ENCODE measurements around the gene KCNK6.

KCNK6 gene

DNA sequence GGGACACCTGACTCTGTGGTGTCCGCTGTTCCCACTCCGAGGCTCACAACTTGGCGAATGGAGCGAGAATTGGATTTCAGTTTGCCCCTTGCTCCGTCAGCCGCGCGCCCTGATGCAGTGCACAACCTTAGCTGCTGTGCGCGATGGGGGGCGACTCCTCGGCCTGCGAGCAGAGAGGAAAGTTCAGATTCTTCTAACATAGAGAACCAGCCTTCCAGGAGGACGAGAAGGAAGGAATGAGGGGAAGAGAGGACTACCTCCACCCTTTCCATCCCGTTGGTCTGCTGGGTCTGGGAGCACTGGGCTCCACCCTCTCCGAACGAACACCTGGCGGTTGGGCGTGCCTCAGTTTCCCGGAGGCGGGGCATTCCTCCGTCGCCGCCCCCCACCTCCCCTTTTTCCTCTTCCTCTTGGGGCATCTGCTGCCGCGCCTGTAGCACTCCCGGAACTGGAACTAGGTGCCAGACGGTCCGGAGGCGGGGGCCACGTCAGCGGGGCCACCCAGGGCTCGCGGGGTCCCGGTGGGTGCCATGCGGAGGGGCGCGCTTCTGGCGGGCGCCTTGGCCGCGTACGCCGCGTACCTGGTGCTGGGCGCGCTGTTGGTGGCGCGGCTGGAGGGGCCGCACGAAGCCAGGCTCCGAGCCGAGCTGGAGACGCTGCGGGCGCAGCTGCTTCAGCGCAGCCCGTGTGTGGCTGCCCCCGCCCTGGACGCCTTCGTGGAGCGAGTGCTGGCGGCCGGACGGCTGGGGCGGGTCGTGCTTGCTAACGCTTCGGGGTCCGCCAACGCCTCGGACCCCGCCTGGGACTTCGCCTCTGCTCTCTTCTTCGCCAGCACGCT lies at the start of gene KCNK6:
Gene KCNK6 (plus strand): TSS at position 425 of the 838 bp plus-strand sequence. CDS start 106 bp downstream, at position 531.
- no peaks in the 10 kb centered on the region for H3K9me3 Mint-ChIP-seq
- peak within 1 kb of the TSS; percentile 55 for H3K27ac Mint-ChIP-seq
- DNase-seq (ENCODE audit: low spot score): peak; percentile 64
- peak within 1 kb of the TSS; percentile 90 for H3K4me3 Mint-ChIP-seq
- H3K36me3 Mint-ChIP-seq (ENCODE audit: low read depth): peaks cover 16% of the 10 kb centered on the region
- peaks cover 42% of the 10 kb centered on the region for H3K4me1 Mint-ChIP-seq (ENCODE audit: low read depth)
- H3K27me3 Mint-ChIP-seq (ENCODE audit: low read depth): no peaks in the 10 kb centered on the region

DNA sequence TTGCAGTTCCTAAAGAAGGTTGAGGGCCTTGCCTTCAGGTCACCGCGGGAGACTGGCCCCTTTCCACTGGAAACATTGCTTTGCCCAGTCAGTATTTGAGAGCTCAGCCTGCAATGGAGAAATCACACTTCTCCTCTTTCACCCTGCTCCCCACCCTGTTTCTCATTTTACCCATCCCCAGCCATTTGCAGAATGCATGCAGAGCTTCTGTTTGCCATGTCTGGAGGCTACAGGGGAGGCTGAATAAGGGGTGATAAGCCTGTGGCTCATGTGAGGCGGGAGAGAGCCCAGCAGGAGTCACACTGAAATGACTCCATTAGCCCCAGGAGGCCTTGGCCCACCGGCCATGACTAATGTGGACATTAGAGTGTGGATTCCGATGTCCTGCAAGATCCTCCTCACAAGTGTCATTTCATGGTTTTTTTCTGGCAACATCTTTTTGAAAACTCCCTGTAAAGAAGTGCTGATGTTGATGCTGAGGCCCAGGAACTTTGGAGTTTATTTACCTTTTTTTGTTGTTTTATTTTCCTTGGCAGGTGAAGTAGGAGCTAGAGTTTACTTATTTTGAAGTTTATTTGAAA lies 49.0 kb upstream of the KCNK6 start:
- H3K27me3 Mint-ChIP-seq (ENCODE audit: low read depth): no peaks in the 10 kb centered on the region
- no peak for DNase-seq (ENCODE audit: low spot score)
- no peak overlapping the region for H3K27ac Mint-ChIP-seq
- peaks cover 3% of the 10 kb centered on the region for H3K36me3 Mint-ChIP-seq (ENCODE audit: low read depth)
- no peak overlapping the region for H3K4me3 Mint-ChIP-seq
- H3K4me1 Mint-ChIP-seq (ENCODE audit: low read depth): peaks cover 38% of the 10 kb centered on the region
- H3K9me3 Mint-ChIP-seq: no peaks in the 10 kb centered on the region

DNA sequence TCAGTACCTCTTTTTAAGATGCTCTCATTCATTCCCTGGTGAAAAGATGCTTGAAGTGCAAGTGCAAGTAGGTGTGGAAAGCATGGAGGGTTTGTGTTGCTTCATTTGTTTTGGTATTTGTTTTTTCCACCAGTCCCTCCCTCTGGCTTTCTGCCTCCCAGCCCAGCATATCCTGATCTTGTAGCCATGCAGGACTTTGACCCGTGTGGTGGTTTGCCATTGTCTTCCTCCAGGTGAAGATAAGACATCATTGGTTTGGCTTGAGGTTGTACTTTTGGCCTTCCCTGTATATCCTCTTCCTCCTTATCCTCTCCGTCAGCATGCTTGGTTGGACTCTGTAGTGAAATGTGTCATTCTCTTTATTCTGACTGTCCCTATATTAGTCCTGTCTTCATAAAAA lies 46.1 kb upstream of the KCNK6 start:
- Mint-ChIP-seq H3K27ac (no peak overlapping the region), H3K36me3 (ENCODE audit: low read depth) (peaks cover 3% of the 10 kb centered on the region), H3K4me1 (ENCODE audit: low read depth) (peaks cover 15% of the 10 kb centered on the region), H3K9me3 (no peaks in the 10 kb centered on the region), H3K27me3 (ENCODE audit: low read depth) (no peaks in the 10 kb centered on the region), H3K4me3 (no peak overlapping the region)
- DNase-seq (ENCODE audit: low spot score): no peak

DNA sequence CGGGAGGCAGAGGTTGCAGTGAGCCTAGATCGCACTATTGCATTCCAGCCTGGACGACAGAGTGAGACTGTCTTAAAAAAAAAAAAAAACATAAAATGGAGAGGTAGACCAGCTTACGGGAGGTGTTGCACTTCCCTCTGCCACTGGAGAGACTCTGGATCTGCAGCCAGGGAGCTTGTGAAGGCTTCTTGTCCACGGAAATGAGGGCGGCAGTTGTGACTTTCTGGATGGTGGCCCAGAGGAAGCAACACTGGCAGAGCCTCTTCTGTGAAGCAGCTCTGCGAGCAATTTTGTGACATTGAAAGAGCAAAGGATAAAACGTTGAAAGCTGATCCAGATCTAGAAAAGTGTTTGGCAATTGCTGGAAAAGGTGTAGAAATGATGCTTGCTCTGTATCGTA lies 44.9 kb upstream of the KCNK6 start:
- H3K27ac Mint-ChIP-seq: no peak overlapping the region
- no peaks in the 10 kb centered on the region for H3K27me3 Mint-ChIP-seq (ENCODE audit: low read depth)
- no peaks in the 10 kb centered on the region for H3K9me3 Mint-ChIP-seq
- peaks cover 3% of the 10 kb centered on the region for H3K36me3 Mint-ChIP-seq (ENCODE audit: low read depth)
- H3K4me1 Mint-ChIP-seq (ENCODE audit: low read depth): peaks cover 13% of the 10 kb centered on the region
- no peak overlapping the region for H3K4me3 Mint-ChIP-seq
- DNase-seq (ENCODE audit: low spot score): no peak

DNA sequence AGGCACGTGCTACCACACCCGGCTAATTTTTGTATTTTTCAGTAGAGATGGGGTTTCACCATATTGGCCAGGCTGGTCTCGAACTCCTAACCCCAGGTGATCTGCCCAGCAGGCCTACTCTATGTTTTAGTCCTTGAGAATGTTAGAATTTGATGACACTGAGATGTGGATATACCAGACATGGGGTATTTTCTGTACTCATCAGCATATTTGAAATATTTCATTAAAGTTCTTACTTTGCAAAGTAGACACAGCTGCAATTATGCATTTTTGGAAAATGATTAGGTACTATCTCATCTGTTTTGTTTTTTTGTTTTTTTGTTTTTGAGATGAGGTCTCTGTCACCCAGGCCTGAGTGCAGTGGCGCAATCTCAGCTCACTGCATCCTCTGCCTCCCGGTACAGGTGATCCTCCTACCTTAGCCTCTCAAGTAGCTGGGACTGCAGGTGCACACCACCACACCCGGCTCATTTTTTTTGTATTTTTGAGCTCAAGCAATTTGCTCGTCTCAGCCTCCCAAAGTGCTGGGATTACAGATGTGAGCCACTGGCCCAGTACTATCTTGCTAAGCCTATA lies 42.6 kb upstream of the KCNK6 start:
- peaks cover 1% of the 10 kb centered on the region for H3K36me3 Mint-ChIP-seq (ENCODE audit: low read depth)
- no peak overlapping the region for H3K27ac Mint-ChIP-seq
- H3K4me1 Mint-ChIP-seq (ENCODE audit: low read depth): peaks cover 22% of the 10 kb centered on the region
- H3K9me3 Mint-ChIP-seq: no peaks in the 10 kb centered on the region
- H3K27me3 Mint-ChIP-seq (ENCODE audit: low read depth): no peaks in the 10 kb centered on the region
- no peak overlapping the region for H3K4me3 Mint-ChIP-seq
- DNase-seq (ENCODE audit: low spot score): no peak

DNA sequence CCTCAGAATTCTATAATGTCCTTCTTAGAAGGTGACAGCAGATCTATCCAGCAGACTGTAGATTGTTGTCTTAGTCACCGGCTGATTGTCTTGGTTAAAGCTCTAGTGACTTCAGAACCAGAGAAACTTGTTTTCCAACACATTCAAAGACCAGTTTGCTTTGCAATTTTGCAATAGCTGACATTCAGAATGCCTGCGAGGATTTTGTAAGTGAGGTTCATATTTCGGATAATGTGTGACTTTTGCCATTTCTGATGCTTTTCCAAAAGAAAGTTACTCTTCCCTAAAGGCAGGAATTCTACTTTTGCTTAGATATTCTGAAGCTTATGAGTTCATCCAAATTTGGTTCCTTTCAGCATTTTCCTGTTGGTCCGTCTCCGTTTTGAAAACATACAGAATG lies 42.1 kb upstream of the KCNK6 start:
- H3K4me3 Mint-ChIP-seq: no peak overlapping the region
- H3K36me3 Mint-ChIP-seq (ENCODE audit: low read depth): no peaks in the 10 kb centered on the region
- no peaks in the 10 kb centered on the region for H3K27me3 Mint-ChIP-seq (ENCODE audit: low read depth)
- DNase-seq (ENCODE audit: low spot score): no peak
- H3K27ac Mint-ChIP-seq: no peak overlapping the region
- no peaks in the 10 kb centered on the region for H3K9me3 Mint-ChIP-seq
- H3K4me1 Mint-ChIP-seq (ENCODE audit: low read depth): peaks cover 27% of the 10 kb centered on the region

DNA sequence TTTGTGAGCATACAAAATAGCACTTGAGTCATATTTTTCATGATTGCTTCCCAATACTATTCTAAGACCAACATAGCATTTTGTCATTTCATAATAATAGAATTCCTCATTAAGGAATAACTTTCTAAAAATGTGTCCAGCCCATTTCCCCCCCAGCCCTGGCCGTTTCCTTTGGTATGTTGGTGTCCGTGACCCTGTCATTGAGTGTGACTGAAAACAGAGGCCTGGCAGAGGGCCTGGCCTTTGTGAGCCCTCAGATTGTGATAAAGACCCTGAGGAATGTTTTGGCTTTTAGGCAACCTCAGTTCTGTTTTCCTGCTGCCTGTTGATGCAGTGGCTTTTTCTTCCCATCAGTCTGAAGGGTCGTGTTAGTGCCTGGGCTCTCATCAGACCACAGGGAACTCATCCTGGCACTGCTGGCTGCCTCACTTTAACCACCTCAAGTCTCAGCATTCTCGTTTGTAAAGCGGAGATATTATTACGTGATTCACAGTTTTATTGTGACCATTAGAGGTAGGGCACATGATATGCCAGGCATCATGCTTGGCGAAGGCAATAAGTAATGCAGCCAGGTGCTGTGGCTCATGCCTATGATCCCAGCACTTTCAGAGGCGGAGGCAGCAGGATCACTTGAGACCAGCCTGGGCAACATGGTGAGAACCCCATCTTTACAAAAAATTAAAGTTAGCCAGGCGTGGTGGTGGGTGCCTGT lies 41.5 kb upstream of the KCNK6 start:
- Mint-ChIP-seq H3K4me1 (ENCODE audit: low read depth) (peaks cover 29% of the 10 kb centered on the region), H3K27me3 (ENCODE audit: low read depth) (no peaks in the 10 kb centered on the region), H3K36me3 (ENCODE audit: low read depth) (no peaks in the 10 kb centered on the region), H3K4me3 (no peak overlapping the region), H3K9me3 (no peaks in the 10 kb centered on the region), H3K27ac (no peak overlapping the region)
- DNase-seq (ENCODE audit: low spot score): no peak

DNA sequence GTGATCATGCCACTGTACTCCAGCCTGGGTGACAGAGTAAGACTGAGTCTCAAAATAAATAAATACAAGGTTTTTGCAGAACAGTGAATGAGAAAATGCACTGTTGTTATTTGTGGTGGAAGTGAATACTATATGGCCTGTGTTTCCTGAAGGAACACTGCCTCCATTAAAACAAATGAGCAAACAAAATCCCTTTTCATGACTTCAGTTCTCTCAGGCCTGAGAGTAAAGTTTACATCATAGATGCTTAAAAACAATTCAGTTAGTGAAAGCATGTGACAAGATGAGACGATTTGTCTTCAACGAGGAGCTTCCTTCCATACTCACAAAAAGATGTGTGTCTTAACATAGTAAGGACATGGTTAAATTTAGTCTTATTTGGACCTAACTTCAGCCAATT lies 40.9 kb upstream of the KCNK6 start:
- Mint-ChIP-seq H3K9me3 (no peaks in the 10 kb centered on the region), H3K27ac (no peak overlapping the region), H3K27me3 (ENCODE audit: low read depth) (no peaks in the 10 kb centered on the region), H3K4me1 (ENCODE audit: low read depth) (peaks cover 24% of the 10 kb centered on the region), H3K4me3 (no peak overlapping the region), H3K36me3 (ENCODE audit: low read depth) (peaks cover 3% of the 10 kb centered on the region)
- DNase-seq (ENCODE audit: low spot score): no peak

DNA sequence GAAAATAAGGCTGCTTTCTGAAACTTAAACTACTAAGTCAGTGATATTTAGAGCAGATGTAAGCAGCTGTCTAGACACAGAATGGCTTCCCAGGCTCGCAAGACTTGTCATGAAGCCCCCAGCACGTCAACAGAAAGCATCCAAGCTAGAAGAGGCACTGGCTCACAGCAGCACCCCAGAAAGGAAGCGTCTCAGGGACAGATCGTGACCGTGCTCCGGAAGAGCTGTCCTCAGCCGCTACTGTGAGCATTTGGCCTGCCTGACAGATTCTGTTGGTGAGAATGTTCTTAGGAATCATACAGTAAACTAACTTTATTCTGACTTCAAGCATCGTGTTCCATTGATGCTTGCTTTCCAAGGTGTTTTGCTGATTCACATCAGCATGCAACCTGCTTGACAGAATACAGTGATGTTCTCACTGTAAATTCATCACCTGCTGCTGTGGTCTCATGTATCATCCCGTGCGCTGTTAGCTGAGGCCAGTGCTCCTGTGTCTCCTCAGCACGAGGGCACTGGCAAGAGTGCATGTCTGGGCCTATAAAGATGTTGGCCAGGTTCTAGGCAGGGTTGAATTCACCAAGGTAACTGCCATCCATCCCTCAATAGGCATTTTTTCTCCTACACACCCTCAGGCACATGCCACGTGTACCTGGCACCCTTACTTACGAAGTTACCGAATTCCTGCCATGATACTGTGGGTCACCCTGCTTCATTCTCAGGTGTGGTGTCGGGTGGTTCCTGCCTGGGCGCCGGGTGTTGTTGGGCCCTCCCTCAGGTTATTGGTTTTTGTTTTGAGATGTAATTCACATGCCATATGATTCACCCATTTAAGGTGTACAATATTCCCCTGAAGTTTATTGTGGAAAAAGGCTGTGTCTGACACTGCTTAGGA lies 39.4 kb upstream of the KCNK6 start:
- DNase-seq (ENCODE audit: low spot score): no peak
- Mint-ChIP-seq H3K27ac (peak overlapping the region; percentile 77), H3K4me3 (no peak overlapping the region), H3K4me1 (ENCODE audit: low read depth) (peaks cover 27% of the 10 kb centered on the region), H3K9me3 (no peaks in the 10 kb centered on the region), H3K27me3 (ENCODE audit: low read depth) (no peaks in the 10 kb centered on the region), H3K36me3 (ENCODE audit: low read depth) (peaks cover 6% of the 10 kb centered on the region)

DNA sequence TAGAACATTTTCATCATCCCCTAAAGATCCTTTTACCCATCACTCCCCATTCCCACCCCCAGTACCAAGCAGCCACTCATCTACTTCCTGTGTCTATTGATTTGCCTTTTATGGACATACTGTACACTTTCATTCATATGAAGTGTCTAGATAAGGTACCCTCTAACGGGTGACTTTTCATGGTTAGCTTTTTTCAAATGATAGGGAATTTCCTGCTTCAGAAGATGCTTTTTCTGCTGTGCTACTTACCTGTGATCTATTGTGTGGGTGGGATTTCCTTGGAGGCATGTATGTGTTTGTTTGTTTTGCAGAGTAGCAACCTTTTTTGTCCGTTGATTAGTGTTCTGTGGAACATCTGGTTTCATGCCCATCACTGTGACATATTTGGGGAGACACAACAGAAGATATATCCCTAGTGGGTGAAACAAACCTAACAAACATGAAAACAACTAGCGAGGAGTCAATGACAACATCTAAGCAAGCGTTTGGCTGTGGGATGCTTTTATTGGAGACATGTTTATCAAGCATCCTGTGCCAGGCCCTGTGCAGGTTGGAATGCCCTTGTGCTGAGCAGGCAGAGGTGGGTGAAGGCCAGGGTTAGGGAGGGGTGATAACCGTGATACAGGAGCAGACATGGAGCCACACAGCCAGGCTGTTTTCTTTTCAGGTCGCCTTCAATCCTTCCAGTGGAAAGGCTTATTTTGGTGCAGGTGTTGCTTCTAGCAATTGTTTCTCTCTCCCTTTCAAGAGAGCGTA lies 37.7 kb upstream of the KCNK6 start:
- peaks cover 27% of the 10 kb centered on the region for H3K4me1 Mint-ChIP-seq (ENCODE audit: low read depth)
- H3K36me3 Mint-ChIP-seq (ENCODE audit: low read depth): peaks cover 14% of the 10 kb centered on the region
- no peaks in the 10 kb centered on the region for H3K9me3 Mint-ChIP-seq
- DNase-seq (ENCODE audit: low spot score): peak; percentile 19
- no peaks in the 10 kb centered on the region for H3K27me3 Mint-ChIP-seq (ENCODE audit: low read depth)
- H3K27ac Mint-ChIP-seq: peak overlapping the region; percentile 86
- H3K4me3 Mint-ChIP-seq: peak overlapping the region; percentile 50

DNA sequence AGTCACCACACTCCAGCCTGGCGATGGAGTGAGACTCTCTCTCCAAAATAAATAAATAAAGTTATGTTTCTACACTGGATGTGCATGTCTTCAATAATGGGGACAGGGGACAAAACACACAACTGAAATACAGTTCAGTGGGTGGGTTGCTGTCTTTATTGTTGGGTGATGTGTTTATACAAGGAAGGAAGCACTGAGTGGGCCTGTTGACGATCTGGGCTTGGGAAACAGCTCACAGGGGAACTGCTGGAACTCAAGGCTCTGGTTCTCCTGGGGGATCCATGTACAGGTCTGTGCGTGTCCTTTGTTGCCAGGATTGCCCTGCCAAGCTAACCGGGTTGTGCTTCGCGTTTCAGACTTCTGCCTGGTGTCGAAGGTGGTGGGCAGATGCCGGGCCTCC lies 36.4 kb upstream of the KCNK6 start:
- Mint-ChIP-seq H3K4me3 (no peak overlapping the region), H3K27me3 (ENCODE audit: low read depth) (no peaks in the 10 kb centered on the region), H3K9me3 (no peaks in the 10 kb centered on the region), H3K27ac (no peak overlapping the region), H3K36me3 (ENCODE audit: low read depth) (peaks cover 17% of the 10 kb centered on the region), H3K4me1 (ENCODE audit: low read depth) (peaks cover 27% of the 10 kb centered on the region)
- no peak for DNase-seq (ENCODE audit: low spot score)

DNA sequence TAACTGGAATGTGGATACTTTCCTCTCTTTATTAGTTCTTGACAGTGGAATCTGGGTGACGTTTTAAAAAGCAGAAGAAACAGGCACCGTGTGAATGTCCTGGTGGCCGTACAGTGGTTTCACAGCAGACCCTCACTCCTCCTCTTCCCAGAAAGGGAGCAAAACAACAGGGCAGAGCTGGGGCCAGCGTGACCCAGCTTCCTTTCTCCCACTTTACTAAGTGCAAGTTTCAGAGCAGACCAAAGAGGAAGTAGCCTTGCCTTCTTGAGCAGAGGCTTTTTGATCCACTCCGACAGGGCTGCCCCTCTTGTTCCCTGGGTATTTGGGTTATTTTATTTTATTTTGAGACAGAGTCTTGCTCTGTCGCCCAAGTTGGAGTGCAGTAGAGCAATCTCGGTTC lies 35.2 kb upstream of the KCNK6 start:
- peaks cover 27% of the 10 kb centered on the region for H3K4me1 Mint-ChIP-seq (ENCODE audit: low read depth)
- no peaks in the 10 kb centered on the region for H3K9me3 Mint-ChIP-seq
- peak overlapping the region; percentile 65 for H3K27ac Mint-ChIP-seq
- H3K36me3 Mint-ChIP-seq (ENCODE audit: low read depth): peaks cover 17% of the 10 kb centered on the region
- H3K27me3 Mint-ChIP-seq (ENCODE audit: low read depth): no peaks in the 10 kb centered on the region
- no peak for DNase-seq (ENCODE audit: low spot score)
- no peak overlapping the region for H3K4me3 Mint-ChIP-seq

DNA sequence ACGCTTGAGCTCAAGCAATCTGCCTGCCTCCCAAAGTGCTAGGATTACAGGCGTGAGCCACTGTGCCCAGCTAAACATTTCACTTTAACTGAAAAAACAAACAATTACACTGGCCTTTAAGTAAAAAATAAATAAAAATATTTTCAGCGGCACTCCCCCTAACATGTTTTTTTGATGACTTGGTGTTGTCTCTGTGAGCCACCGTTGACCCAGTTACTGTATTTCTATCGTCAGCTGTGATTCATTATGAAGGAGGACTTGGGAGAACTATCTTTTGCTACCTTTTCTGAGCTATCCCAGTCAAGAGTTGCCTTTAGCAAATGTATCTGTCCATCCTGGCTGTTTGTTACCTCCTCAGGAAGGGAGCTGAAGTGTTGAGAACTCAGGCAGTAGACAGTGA lies 34.1 kb upstream of the KCNK6 start:
- no peaks in the 10 kb centered on the region for H3K27me3 Mint-ChIP-seq (ENCODE audit: low read depth)

More for the DNA sequence above, 34.1 kb upstream of the KCNK6 start:
- peaks cover 19% of the 10 kb centered on the region for H3K36me3 Mint-ChIP-seq (ENCODE audit: low read depth)
- no peaks in the 10 kb centered on the region for H3K9me3 Mint-ChIP-seq
- H3K4me1 Mint-ChIP-seq (ENCODE audit: low read depth): peaks cover 21% of the 10 kb centered on the region
- H3K4me3 Mint-ChIP-seq: no peak overlapping the region
- no peak for DNase-seq (ENCODE audit: low spot score)
- H3K27ac Mint-ChIP-seq: no peak overlapping the region
